ENCODE results near the gene TCF19.
"Not testable (repeated sequence)": the region's sequence is repeated elsewhere in the genome, so short reads cannot be mapped to it uniquely, and the experiment has no call there.

The TCF19 gene

GRCh38 chr6:31163922-31164321 lies 5.5 kb downstream of the TCF19 start:
- no peak for DNase-seq

GRCh38 chr6:31164475-31165063 lies 6.2 kb downstream of the TCF19 start:
- not testable (repeated sequence) for DNase-seq

GRCh38 chr6:31165064-31165832 lies 6.9 kb downstream of the TCF19 start:
- peak; percentile 22 for DNase-seq

- DNase-seq: no peak
Observed at GRCh38 chr6:31165986-31166385, 7.6 kb downstream of the TCF19 start.

- DNase-seq: no peak
Observed at GRCh38 chr6:31168606-31169005, 10.2 kb downstream of the TCF19 start.

- no peak for DNase-seq
Observed at GRCh38 chr6:31169123-31169857, 10.9 kb downstream of the TCF19 start.

- not testable (repeated sequence) for DNase-seq
Observed at GRCh38 chr6:31169858-31170599, 11.6 kb downstream of the TCF19 start.

- DNase-seq: no peak
Observed at GRCh38 chr6:31170600-31170881, 12.2 kb downstream of the TCF19 start, which contains the start of gene POU5F1. Gene POU5F1 (minus strand): TSS chr6:31170682. CDS start chr6:31170620, 62 bp downstream.

- DNase-seq: no peak
Observed at GRCh38 chr6:31170987-31171671, 12.7 kb downstream of the TCF19 start.

- no peak for DNase-seq
Observed at GRCh38 chr6:31171931-31172905, 13.8 kb downstream of the TCF19 start.

GRCh38 chr6:31172973-31173384 lies 14.6 kb downstream of the TCF19 start:
- no peak for DNase-seq

GRCh38 chr6:31173406-31173805 lies 15.0 kb downstream of the TCF19 start:
- no peak for DNase-seq

GRCh38 chr6:31174378-31174777 lies 16.0 kb downstream of the TCF19 start:
- DNase-seq: no peak

- no peak for DNase-seq
Observed at GRCh38 chr6:31175971-31176370, 17.6 kb downstream of the TCF19 start.

GRCh38 chr6:31178143-31179041 lies 20.0 kb downstream of the TCF19 start:
- no peak for DNase-seq

GRCh38 chr6:31179042-31179386 lies 20.6 kb downstream of the TCF19 start:
- no peak for DNase-seq

- DNase-seq: no peak
Observed at GRCh38 chr6:31179896-31180295, 21.5 kb downstream of the TCF19 start.

- no peak for DNase-seq
Observed at GRCh38 chr6:31180500-31180899, 22.1 kb downstream of the TCF19 start.

- DNase-seq: not testable (repeated sequence)
Observed at GRCh38 chr6:31183287-31183686, 24.9 kb downstream of the TCF19 start.

- DNase-seq: not testable (repeated sequence)
Observed at GRCh38 chr6:31183859-31184258, 25.5 kb downstream of the TCF19 start.

GRCh38 chr6:31185695-31186051 lies 27.3 kb downstream of the TCF19 start:
- not testable (repeated sequence) for DNase-seq

Measured in NCI-H2171 treated with DMSO at 0.1 percent for 48 hours (cell line).